KMS-11 (cell line): ENCODE results near the gene SERHL2.
A peak's percentile ranks its signal among the peaks of the same experiment; 100 is the strongest.
"Not testable (repeated sequence)": the region's sequence is repeated elsewhere in the genome, so short reads cannot be mapped to it uniquely, and the experiment has no call there.

Experiments used
- H2AFZ ChIP-seq: fragments of 200-600 bp; sonication (generic); 2 replicates; pipeline ENCODE4 v1.6.1; 2016; ENCODE audit warnings: antibody characterized with exemption, mixed run types, low read depth
- H3K27ac ChIP-seq: fragments of 200-600 bp; sonication (generic); 2 replicates; pipeline ENCODE4 v1.6.1; 2016; ENCODE audit warnings: mild to moderate bottlenecking, mixed run types
- H3K27me3 ChIP-seq: fragments of 200-600 bp; sonication (generic); 2 replicates; pipeline ENCODE4 v1.6.1; 2017; ENCODE audit warnings: mild to moderate bottlenecking, low read depth, mixed run types, moderate library complexity; ENCODE audit not compliant: insufficient read depth
- H3K36me3 ChIP-seq: fragments of 200-600 bp; sonication (generic); 2 replicates; pipeline ENCODE4 v1.6.1; 2017; ENCODE audit warnings: mild to moderate bottlenecking, mixed run types; ENCODE audit not compliant: insufficient read depth
- H3K4me1 ChIP-seq: fragments of 200-600 bp; sonication (generic); 2 replicates; pipeline ENCODE4 v1.6.1; 2016; ENCODE audit warnings: mild to moderate bottlenecking, low read depth, mixed run types; ENCODE audit not compliant: poor library complexity, severe bottlenecking
- H3K4me2 ChIP-seq: fragments of 200-600 bp; sonication (generic); 2 replicates; pipeline ENCODE4 v1.7.0; 2016; ENCODE audit warnings: mild to moderate bottlenecking, mixed run types
- H3K4me3 ChIP-seq: fragments of 200-600 bp; sonication (generic); IDR thresholded peaks from 2 replicates; pipeline ENCODE4 v1.6.1; 2017; ENCODE audit warnings: low read depth, low read length, mixed read lengths; ENCODE audit not compliant: insufficient read depth
- H3K79me2 ChIP-seq: fragments of 200-600 bp; sonication (generic); 2 replicates; pipeline ENCODE4 v1.6.1; 2016; ENCODE audit warnings: low read depth, mixed run types; ENCODE audit not compliant: insufficient read depth
- H3K9ac ChIP-seq: fragments of 200-600 bp; sonication (generic); 2 replicates; pipeline ENCODE4 v1.6.1; 2016; ENCODE audit warnings: mild to moderate bottlenecking, mixed run types
- H4K20me1 ChIP-seq: fragments of 200-600 bp; sonication (generic); 2 replicates; pipeline ENCODE4 v1.6.1; 2016; ENCODE audit warnings: mild to moderate bottlenecking, mixed run types; ENCODE audit not compliant: insufficient read depth
- TF ChIP-seq, protein P1 (sequence below): fragments of 200-600 bp; sonication (generic); conservative IDR thresholded peaks from 2 replicates; pipeline ENCODE4 v1.6.1; 2017; ENCODE audit warnings: low read depth, mild to moderate bottlenecking, antibody characterized with exemption, low read length, moderate library complexity, mixed read lengths

The SERHL2 gene

DNA sequence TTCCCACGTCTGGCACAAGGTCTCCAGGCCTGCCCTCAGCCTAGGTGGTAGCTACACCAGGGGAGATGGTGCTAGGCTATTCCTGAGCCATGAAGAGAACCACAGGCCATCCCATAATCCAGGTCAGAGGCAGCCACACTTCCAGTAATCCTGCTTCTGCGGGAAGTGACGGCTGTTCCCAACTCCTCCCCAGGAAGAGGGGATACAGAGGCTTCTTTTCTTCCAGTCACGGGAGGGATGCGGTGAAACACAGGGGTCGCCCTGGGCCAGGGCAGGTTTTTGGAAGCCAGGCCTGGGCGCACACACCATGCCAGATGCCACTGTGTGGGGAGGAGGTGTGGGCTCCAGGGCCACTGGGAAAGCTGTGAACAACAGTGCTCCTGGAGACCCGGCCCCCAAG is 38.5 kb upstream of the SERHL2 start:
- not testable (repeated sequence) for H3K4me2 ChIP-seq, H3K9ac ChIP-seq, H3K4me3 ChIP-seq, H3K36me3 ChIP-seq, H3K27me3 ChIP-seq, H2AFZ ChIP-seq, H4K20me1 ChIP-seq, H3K4me1 ChIP-seq, H3K27ac ChIP-seq
- H3K79me2 ChIP-seq, result peaks cover 11% of the 10 kb centered on the region; the same call in 1 of the 2 replicates

DNA sequence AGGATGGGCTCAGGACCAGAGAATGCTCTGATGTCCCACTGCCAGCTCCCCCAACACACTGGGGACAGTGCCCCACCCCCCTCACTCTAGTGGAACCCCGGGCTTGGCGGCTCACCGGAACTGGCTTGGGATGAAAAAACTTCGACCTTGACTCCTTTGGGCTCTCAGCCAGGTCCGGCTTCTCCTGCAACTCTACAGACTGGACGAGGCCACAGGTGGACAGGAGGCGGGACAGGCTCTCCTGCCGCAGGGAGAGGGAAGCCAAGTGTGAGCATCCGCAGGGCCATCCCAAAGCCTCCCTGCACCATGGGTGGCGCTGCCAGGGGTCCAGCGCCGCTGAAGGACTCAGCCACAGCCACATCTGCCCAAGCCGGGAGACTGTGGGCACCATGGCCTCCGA is 37.9 kb upstream of the SERHL2 start:
- Histone ChIP-seq H3K4me3 (no peak overlapping the region), H3K4me1 (peaks cover 8% of the 10 kb centered on the region), H3K36me3 (no peaks in the 10 kb centered on the region), H3K4me2 (no peak overlapping the region), H4K20me1 (no peaks in the 10 kb centered on the region), H3K79me2 (peaks cover 11% of the 10 kb centered on the region; the same call in 1 of the 2 replicates), H3K27me3 (no peaks in the 10 kb centered on the region), H3K27ac (no peak overlapping the region), H2AFZ (no peak overlapping the region), H3K9ac (no peak overlapping the region)
- TF ChIP-seq, protein P1, sequence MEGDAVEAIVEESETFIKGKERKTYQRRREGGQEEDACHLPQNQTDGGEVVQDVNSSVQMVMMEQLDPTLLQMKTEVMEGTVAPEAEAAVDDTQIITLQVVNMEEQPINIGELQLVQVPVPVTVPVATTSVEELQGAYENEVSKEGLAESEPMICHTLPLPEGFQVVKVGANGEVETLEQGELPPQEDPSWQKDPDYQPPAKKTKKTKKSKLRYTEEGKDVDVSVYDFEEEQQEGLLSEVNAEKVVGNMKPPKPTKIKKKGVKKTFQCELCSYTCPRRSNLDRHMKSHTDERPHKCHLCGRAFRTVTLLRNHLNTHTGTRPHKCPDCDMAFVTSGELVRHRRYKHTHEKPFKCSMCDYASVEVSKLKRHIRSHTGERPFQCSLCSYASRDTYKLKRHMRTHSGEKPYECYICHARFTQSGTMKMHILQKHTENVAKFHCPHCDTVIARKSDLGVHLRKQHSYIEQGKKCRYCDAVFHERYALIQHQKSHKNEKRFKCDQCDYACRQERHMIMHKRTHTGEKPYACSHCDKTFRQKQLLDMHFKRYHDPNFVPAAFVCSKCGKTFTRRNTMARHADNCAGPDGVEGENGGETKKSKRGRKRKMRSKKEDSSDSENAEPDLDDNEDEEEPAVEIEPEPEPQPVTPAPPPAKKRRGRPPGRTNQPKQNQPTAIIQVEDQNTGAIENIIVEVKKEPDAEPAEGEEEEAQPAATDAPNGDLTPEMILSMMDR, result no peak

DNA sequence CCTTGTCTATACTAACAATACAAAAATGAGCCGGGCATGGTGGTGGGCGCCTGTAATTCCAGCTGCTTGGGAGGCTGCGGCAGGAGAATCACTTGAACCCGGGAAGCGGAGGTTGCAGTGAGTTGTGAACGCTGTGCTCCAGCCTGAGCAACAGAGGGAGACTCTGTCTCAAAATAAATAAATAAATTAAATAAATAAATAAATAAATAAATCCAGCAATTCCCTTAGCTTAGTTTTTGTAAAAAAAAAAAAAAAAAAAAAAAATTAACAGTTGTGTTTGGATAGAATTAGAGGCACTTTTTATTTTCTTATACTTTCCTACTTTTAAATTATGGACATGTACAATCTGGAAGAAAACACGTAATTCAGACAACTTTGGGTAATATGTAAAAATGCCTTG is 36.7 kb upstream of the SERHL2 start:
- not testable (repeated sequence) for H3K4me2 ChIP-seq, H3K27ac ChIP-seq, H3K4me3 ChIP-seq, H3K4me1 ChIP-seq, H3K27me3 ChIP-seq, H2AFZ ChIP-seq, H3K36me3 ChIP-seq, H4K20me1 ChIP-seq, H3K9ac ChIP-seq
- peaks cover 11% of the 10 kb centered on the region; the same call in 1 of the 2 replicates for H3K79me2 ChIP-seq

DNA sequence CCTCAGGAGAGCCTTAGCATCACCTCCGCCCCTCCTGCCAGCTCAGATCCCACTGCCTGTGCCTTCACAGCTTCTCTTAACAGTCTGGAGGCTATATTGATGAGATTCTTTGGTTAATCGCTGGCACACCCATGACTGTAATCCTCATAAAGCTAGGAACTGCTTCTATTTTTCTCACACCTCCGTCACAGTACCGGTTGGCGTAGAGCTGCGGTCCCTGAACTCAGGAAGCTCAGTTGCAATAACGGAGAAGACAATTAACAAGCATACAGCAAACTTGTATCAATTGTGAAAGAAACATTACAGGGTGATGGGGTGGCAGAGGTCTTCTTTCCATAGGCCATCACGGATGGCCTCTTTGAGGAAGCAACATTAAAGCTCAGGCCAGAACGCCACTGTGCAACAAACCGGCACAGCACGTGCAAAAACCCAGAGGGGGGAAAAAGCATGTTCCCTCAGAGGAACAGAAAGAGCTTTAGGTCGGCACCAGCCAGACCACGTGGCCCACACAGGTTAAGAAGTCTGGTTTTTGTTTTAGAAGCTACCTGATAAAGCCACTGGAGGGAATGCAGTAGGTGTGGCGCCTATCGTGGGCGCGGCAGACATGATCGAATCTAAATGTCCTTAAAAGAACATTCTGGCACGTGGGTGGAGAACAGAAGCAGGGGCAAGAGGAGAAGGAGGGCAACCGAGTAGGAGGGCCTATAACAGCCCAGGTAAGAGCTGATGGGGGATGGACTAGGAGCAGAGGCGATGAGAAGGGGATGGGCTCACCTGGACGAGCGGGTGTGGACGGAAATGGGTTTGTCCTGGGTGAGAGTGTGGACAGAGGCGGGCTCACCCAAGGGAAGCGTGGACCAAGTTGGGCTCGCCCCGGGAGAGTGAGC is 34.9 kb upstream of the SERHL2 start:
- H3K27me3 ChIP-seq, H3K27ac ChIP-seq, H3K4me1 ChIP-seq, H3K4me3 ChIP-seq, H4K20me1 ChIP-seq, H3K36me3 ChIP-seq, H2AFZ ChIP-seq: not testable (repeated sequence)
- H3K79me2 ChIP-seq, result peaks cover 11% of the 10 kb centered on the region; the same call in 1 of the 2 replicates
- peak overlapping the region; percentile 95 for H3K4me2 ChIP-seq
- peak overlapping the region; percentile 51; the same call in 1 of the 2 replicates for H3K9ac ChIP-seq

DNA sequence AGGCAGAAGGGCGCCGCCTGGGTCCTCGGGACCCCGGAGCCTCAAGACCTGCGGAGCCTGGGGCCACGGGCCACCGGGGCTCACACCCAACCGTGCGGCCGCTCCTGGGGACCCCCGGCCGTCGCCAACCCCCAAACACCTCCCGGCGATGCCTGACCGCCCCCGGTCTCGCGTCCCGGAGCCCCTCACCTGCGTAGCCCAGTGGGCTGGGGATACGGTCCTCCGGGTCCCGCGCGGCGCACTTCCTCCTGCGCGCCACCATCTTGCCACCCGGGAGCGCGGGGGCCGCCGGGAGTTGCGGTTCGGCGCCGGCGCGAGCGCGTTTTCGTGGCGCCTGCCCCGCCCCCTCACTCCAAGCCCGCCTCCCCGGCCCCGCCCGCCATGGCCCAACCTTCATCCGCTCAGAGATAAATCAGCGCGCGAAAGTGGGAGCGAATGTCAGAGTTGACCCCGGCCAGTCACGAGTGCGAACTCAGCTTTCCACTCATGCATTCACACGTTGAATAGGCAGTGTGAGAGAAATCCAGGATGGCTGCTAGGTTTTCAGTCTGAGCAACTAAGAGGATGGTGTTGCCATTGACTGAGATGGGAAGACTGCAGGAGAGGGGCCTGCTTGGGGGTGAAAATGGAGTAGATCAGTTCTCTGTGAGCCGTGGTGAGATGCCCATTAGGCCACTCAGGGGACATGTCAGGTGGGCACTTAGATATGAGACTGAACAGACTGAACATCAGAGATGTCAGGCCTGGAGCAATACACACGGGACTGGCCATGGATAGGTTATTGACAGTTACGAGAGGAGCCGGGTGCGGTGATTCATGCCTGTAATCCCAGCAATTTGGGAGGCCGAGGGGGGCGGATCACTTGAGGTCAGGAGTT is 34.0 kb upstream of the SERHL2 start, which contains the start of gene RRP7A:
TSS of gene RRP7A (minus strand) at position 272 of the 877 bp plus-strand sequence. CDS start at position 262, 10 bp downstream.
- TF ChIP-seq, protein P1, result no peak
- Histone ChIP-seq H3K4me2 (peak within 1 kb of the TSS; percentile 95), H3K4me3 (no peak within 1 kb of the TSS), H3K4me1 (peaks cover 4% of the 10 kb centered on the region), H3K79me2 (peaks cover 11% of the 10 kb centered on the region; the same call in 1 of the 2 replicates), H2AFZ (peak within 1 kb of the TSS; percentile 68), H4K20me1 (no peaks in the 10 kb centered on the region), H3K36me3 (no peaks in the 10 kb centered on the region), H3K27me3 (peaks cover 2% of the 10 kb centered on the region; the same call in 1 of the 2 replicates), H3K27ac (no peak within 1 kb of the TSS), H3K9ac (peak within 1 kb of the TSS; percentile 51; the same call in 1 of the 2 replicates)
